ENCODE measurements around the gene ITIH1.

The ITIH1 gene

GRCh38 chr3:52813810-52814209 lies 36.4 kb downstream of the ITIH1 start:
- no peak for DNase-seq (ENCODE audit: low spot score)
- TF ChIP-seq CTCF (conservative IDR thresholded peaks at IDR 0.05; ENCODE audit: low read depth) = no peak
- ChIA-PET CTCF (no interaction called here), POLR2A (ENCODE audit: low non-redundant PET) (no interaction called here)
- no peak overlapping the region for H3K27ac ChIP-seq

- POLR2A ChIA-PET (ENCODE audit: low non-redundant PET) = no interaction called here
- no peak for DNase-seq (ENCODE audit: low spot score)
- no peak overlapping the region for H3K27ac ChIP-seq
- TF ChIP-seq CTCF (conservative IDR thresholded peaks at IDR 0.05; ENCODE audit: low read depth) = no peak
- CTCF ChIA-PET = no interaction called here
These were observed 38.8 kb downstream of the ITIH1 start for GRCh38 chr3:52816199-52816598.

- TF ChIP-seq CTCF (conservative IDR thresholded peaks at IDR 0.05; ENCODE audit: low read depth) = no peak
- POLR2A ChIA-PET (ENCODE audit: low non-redundant PET) = no interaction called here
- no peak for DNase-seq (ENCODE audit: low spot score)
- CTCF ChIA-PET = no interaction called here
- no peak overlapping the region for H3K27ac ChIP-seq
These were observed 39.3 kb downstream of the ITIH1 start for GRCh38 chr3:52816654-52817053.

- no peak for TF ChIP-seq CTCF (conservative IDR thresholded peaks at IDR 0.05; ENCODE audit: low read depth)
- ChIA-PET CTCF (no interaction called here), POLR2A (ENCODE audit: low non-redundant PET) (no interaction called here)
- no peak for DNase-seq (ENCODE audit: low spot score)
- no peak overlapping the region for H3K27ac ChIP-seq
These were observed 39.8 kb downstream of the ITIH1 start for GRCh38 chr3:52817221-52817620.

GRCh38 chr3:52817860-52818259 lies 40.5 kb downstream of the ITIH1 start:
- CTCF ChIA-PET = no interaction called here
- no peak overlapping the region for H3K27ac ChIP-seq
- no peak for DNase-seq (ENCODE audit: low spot score)
- POLR2A ChIA-PET (ENCODE audit: low non-redundant PET) = no interaction called here
- no peak for TF ChIP-seq CTCF (conservative IDR thresholded peaks at IDR 0.05; ENCODE audit: low read depth)

- TF ChIP-seq CTCF (conservative IDR thresholded peaks at IDR 0.05; ENCODE audit: low read depth) = no peak
- no peak for DNase-seq (ENCODE audit: low spot score)
- POLR2A ChIA-PET (ENCODE audit: low non-redundant PET) = no interaction called here
- H3K27ac ChIP-seq = no peak overlapping the region
- CTCF ChIA-PET = no interaction called here
These were observed 42.5 kb downstream of the ITIH1 start for GRCh38 chr3:52819936-52820335.

GRCh38 chr3:52820736-52821135 lies 43.3 kb downstream of the ITIH1 start:
- no peak for TF ChIP-seq CTCF (conservative IDR thresholded peaks at IDR 0.05; ENCODE audit: low read depth)
- no peak for DNase-seq (ENCODE audit: low spot score)
- POLR2A ChIA-PET (ENCODE audit: low non-redundant PET) = interaction anchor here (0.6 kb wide), 1 partner anchor 29 kb away, joined by 3 read pairs; no protein-coding TSS in a partner anchor
- no peak overlapping the region for H3K27ac ChIP-seq
- CTCF ChIA-PET = interaction anchor here (0.8 kb wide), 1 partner anchor 9 kb away, joined by 3 read pairs; no protein-coding TSS in a partner anchor

All from RWPE1 (cell line).